ENCODE results near the gene CFAP73. TPM values are rescaled to one million over a fixed set of nuclear protein-coding genes. Genes with fewer than 3 reads are reported as not detected.

CFAP73 gene
- total and polyA plus RNA-seq, 2 of the 8 experiments (the other 6 are each of a cell fraction or from before 2014, with no cell fraction given): 0.45 to 0.56 TPM

- H4K91ac ChIP-seq (replicated peaks; ENCODE audit: insufficient read length, low read length): no peak overlapping the region
- no peak overlapping the region for H3K27ac ChIP-seq (ENCODE audit: low read depth, low read length)
- no peak overlapping the region for H4K8ac ChIP-seq (ENCODE audit: extremely low read depth, insufficient read depth, low read length)
- H3K23me2 ChIP-seq (ENCODE audit: low read depth, low read length): peaks cover 9% of the 10 kb centered on the region; the same call in 1 of the 2 replicates
- H2BK20ac ChIP-seq (ENCODE audit: low read length): no peak overlapping the region
- H3K27me3 ChIP-seq (replicated peaks in 1 of 4; ENCODE audit: control insufficient read depth in 3 of 4, extremely low read depth in 1 of 4, insufficient read depth in 3 of 4, low read length in 3 of 4): peaks cover 1 to 30% (median 24%) of the 10 kb centered on the region in 4 experiments
- H2BK12ac ChIP-seq (ENCODE audit: low read depth, low read length): 0 out of 2 replicates have a peak overlapping the region, but pooled peaks have one; percentile 6
- no peak overlapping the region for H3K4me3 ChIP-seq (ENCODE audit: extremely low read depth in 1 of 4, insufficient read depth in 2 of 4, low read depth in 3 of 4, low read length in 4 of 4)
- no peak overlapping the region for H3K14ac ChIP-seq (ENCODE audit: insufficient read length)
- H3K18ac ChIP-seq (ENCODE audit: extremely low read depth, low read length): no peak overlapping the region
- H4K20me1 ChIP-seq (replicated peaks in 1 of 2; ENCODE audit: control insufficient read depth in 1 of 2, insufficient read depth in 2 of 2, low read length in 2 of 2): peaks cover 3 to 5% of the 10 kb centered on the region in 2 experiments
- H3K4ac ChIP-seq (replicated peaks; ENCODE audit: insufficient read length, low read depth, low read length): no peak overlapping the region
- FAIRE-seq (no peak), DNase-seq (ENCODE audit: low read depth in 1 of 2, low spot score in 2 of 2) (no peak)
- H3K79me2 ChIP-seq (ENCODE audit: control insufficient read depth in 1 of 2, insufficient read depth in 2 of 2, low read length in 2 of 2): no peaks in the 10 kb centered on the region
- ChIA-PET POLR2A (ENCODE audit: partially characterized antibody) (interaction anchor here (0.7 to 3.8 kb wide), 5 partner anchors 11 to 52 kb away, joined by 4 to 35 read pairs (median 8); partner anchors contain the start of genes DDX54, RASAL1 and RITA1), CTCF (ENCODE audit: partially characterized antibody) (interaction anchor here (1.6 to 11.2 kb wide), 6 partner anchors 19 to 158 kb away, joined by 3 to 114 read pairs (median 40); partner anchors contain the start of gene RASAL1)
- H3K23ac ChIP-seq (ENCODE audit: insufficient read length): no peak overlapping the region
- peaks cover 14 to 30% (median 22%) of the 10 kb centered on the region in 4 experiments; a peak in 7 of 8 replicates for H3K36me3 ChIP-seq (ENCODE audit: control insufficient read depth in 2 of 4, insufficient read depth in 4 of 4, low read length in 3 of 4)
- no peak overlapping the region for H2AK5ac ChIP-seq (ENCODE audit: low read depth, low read length)
- H3K9me3 ChIP-seq (ENCODE audit: insufficient read depth in 2 of 2, low read depth in 1 of 2, low read length in 1 of 2): no peaks in the 10 kb centered on the region
- H3K4me2 ChIP-seq (ENCODE audit: insufficient read depth in 1 of 2, low read depth in 2 of 2, low read length in 2 of 2): no peak overlapping the region; a peak in 1 of 4 replicates
- no peak overlapping the region for H3K56ac ChIP-seq (replicated peaks; ENCODE audit: insufficient read length, low read depth, low read length)
- H2AFZ ChIP-seq (ENCODE audit: low read length): no peak overlapping the region
- no peak overlapping the region for H2BK15ac ChIP-seq (ENCODE audit: low read length)
- peaks cover 3 to 9% (median 6%) of the 10 kb centered on the region in 4 experiments; a peak in 6 of 7 replicates for H3K4me1 ChIP-seq (replicated peaks in 1 of 4; ENCODE audit: control insufficient read depth in 3 of 4, insufficient read depth in 4 of 4, low read length in 3 of 4)
- no peaks in the 10 kb centered on the region; the same call in none of the 2 replicates for H3K79me1 ChIP-seq (ENCODE audit: low read depth, low read length)
- no peak overlapping the region for H3K9ac ChIP-seq (replicated peaks in 1 of 4; ENCODE audit: extremely low read depth in 1 of 4, low read depth in 3 of 4, low read length in 3 of 4)
- H2BK5ac ChIP-seq (ENCODE audit: low read depth, low read length): no peak overlapping the region
- WGBS, 2 experiments (ENCODE audit: extremely low coverage in 1 of 2, insufficient coverage in 1 of 2, insufficient read length in 1 of 2, insufficient replicate concordance in 2 of 2, low coverage in 1 of 2, low lambda C conversion rate in 2 of 2, missing lambda C conversion rate in 1 of 2): 80% methylated on average over 7 of the region's 7 CpGs; no CpG with 5 or more reads in 1 of the 2 experiments
- no peak overlapping the region for H2BK120ac ChIP-seq (replicated peaks; ENCODE audit: low read depth, low read length)
- no peak overlapping the region for H4K5ac ChIP-seq (ENCODE audit: insufficient read length, low read depth, low read length)
- TF ChIP-seq SIRT6 (IDR thresholded peaks at IDR 0.05; ENCODE audit: low read length): no peak
- TF ChIP-seq EZH2 (IDR thresholded peaks at IDR 0.05; ENCODE audit: low read depth, low read length, severe bottlenecking): no peak
- no peak for TF ChIP-seq TAF7 (optimal IDR thresholded peaks at IDR 0.05; ENCODE audit: borderline replicate concordance, low read depth, low read length)
- TF ChIP-seq ZNF274 (IDR thresholded peaks at IDR 0.05; ENCODE audit: borderline replicate concordance, extremely low read depth, low read length): no peak
- TF ChIP-seq SIN3A (conservative IDR thresholded peaks at IDR 0.05 in 1 of 2, IDR thresholded peaks at IDR 0.05 in 1 of 2; ENCODE audit: low read depth in 1 of 2, low read length in 2 of 2): no peak
- TF ChIP-seq TBP (IDR thresholded peaks at IDR 0.05; ENCODE audit: low read depth, low read length): no peak
- TF ChIP-seq KDM5A (IDR thresholded peaks at IDR 0.05; ENCODE audit: low read length): no peak
- no peak for TF ChIP-seq SP4 (IDR thresholded peaks at IDR 0.05; ENCODE audit: low read length)
- TF ChIP-seq CTCF (IDR thresholded peaks at IDR 0.05; ENCODE audit: control extremely low read depth in 1 of 3, insufficient read depth in 1 of 3, low read depth in 1 of 3, low read length in 3 of 3): no peak
These were observed 6.1 kb downstream of the CFAP73 start for GRCh38 chr12:113155646-113156045.

Measured in H1 (cell line).